Transverse colon (tissue), 4 donors: ENCODE results near the gene LMOD1. TPM values are rescaled to one million over a fixed set of nuclear protein-coding genes. Genes with fewer than 3 reads are reported as not detected.
A peak's percentile ranks its signal among the peaks of the same experiment; 100 is the strongest.

ENCODE experiments used
- DNase-seq: peaks from one replicate; pipeline ENCODE4 v3.0.0-alpha.2; 2019
- H3K27ac ChIP-seq, 4 donors: fragments of 200-600 bp; sonication (generic); 2 replicates each; pipeline ENCODE4 v1.5.1; 2016 to 2018; ENCODE audit warnings: inconsistent platforms in 4 of 4
- H3K27me3 ChIP-seq: fragments of 200-600 bp; sonication (generic); 2 replicates; pipeline ENCODE4 v1.5.1; 2017; ENCODE audit warnings: inconsistent platforms
- H3K36me3 ChIP-seq, 4 donors: fragments of 200-600 bp; sonication (generic); 2 replicates each; pipeline ENCODE4 v1.5.1; 2017 to 2019; ENCODE audit warnings: inconsistent platforms in 4 of 4
- H3K4me1 ChIP-seq, 4 donors: fragments of 200-600 bp; sonication (generic); 2 replicates each; pipeline ENCODE4 v1.5.1; 2017 to 2020; ENCODE audit warnings: inconsistent platforms in 4 of 4
- H3K4me3 ChIP-seq, 4 donors: fragments of 200-600 bp; sonication (generic); 1 replicate in 1 of 4; 2 replicates in 3 of 4; pipeline versions ENCODE4 v1.5.1 to v1.6.1; 2017 to 2019; ENCODE audit warnings: inconsistent platforms in 4 of 4
- H3K9me3 ChIP-seq, 2 donors: fragments of 200-600 bp; sonication (generic); 2 replicates each; pipeline ENCODE4 v1.5.1; 2017 to 2019; ENCODE audit warnings: inconsistent platforms in 2 of 2
- CTCF ChIP-seq, 5 experiments: fragments of 200-600 bp in 3 of 5; fragments of 450-650 bp in 2 of 5; sonication (generic) in 3 of 5; IDR thresholded peaks; 1 replicate in 2 of 5; 2 replicates in 3 of 5; pipeline ENCODE4 v1.5.1; 2016 to 2017; ENCODE audit warnings: antibody characterized with exemption in 5 of 5, inconsistent platforms in 3 of 5, mild to moderate bottlenecking in 2 of 5, moderate library complexity in 1 of 5
- EP300 ChIP-seq: sonication (generic); formaldehyde crosslinking; IDR thresholded peaks from one replicate; pipeline ENCODE4 v1.6.1; 2017; ENCODE audit warnings: antibody characterized with exemption, low read depth
- POLR2A ChIP-seq: fragments of 450-650 bp; IDR thresholded peaks from one replicate; pipeline ENCODE4 v1.6.1; 2016; ENCODE audit warnings: antibody characterized with exemption, mild to moderate bottlenecking, moderate library complexity
- POLR2AphosphoS5 ChIP-seq, 3 donors: sonication (generic); formaldehyde crosslinking; IDR thresholded peaks; one replicate each; pipeline ENCODE4 v1.6.1; 2016; ENCODE audit warnings: antibody characterized with exemption in 3 of 3
- WGBS, 2 donors: methylation state at CpG; one replicate each; pipeline ENCODE4 v1.1.5; 2018; ENCODE audit warnings: low coverage in 1 of 2; 5-methylcytosine and 5-hydroxymethylcytosine counted together
- in situ Hi-C, 4 donors: fragments of 200-750 bp; cut with MboI; loops; one replicate each; pipeline versions ENCODE4 v1.15.0 to v1.15.1; 2017; ENCODE audit warnings: low sequenced_read_pairs in 3 of 4, low pct_ligation_motif_present in 1 of 4, low pct_unique_long_range_greater_than_20kb in 1 of 4
- intact Hi-C: fragments of 100-400 bp; cut with DNase I; formaldehyde crosslinking; loops from one replicate; pipeline ENCODE4 v1.15.1; 2023; ENCODE audit warnings: low total_unique reads
- total RNA-seq, 4 donors: library from RNA; depleted of rRNA; stranded (reverse); fragments of >200 nt; gene quantifications; one replicate each; pipeline ENCODE4 v1.1.0, GENCODE V29; 2016

Gene LMOD1
- total RNA-seq, 4 donors from 2014 or later, result 73.2 to 166 (median 115) TPM

DNA sequence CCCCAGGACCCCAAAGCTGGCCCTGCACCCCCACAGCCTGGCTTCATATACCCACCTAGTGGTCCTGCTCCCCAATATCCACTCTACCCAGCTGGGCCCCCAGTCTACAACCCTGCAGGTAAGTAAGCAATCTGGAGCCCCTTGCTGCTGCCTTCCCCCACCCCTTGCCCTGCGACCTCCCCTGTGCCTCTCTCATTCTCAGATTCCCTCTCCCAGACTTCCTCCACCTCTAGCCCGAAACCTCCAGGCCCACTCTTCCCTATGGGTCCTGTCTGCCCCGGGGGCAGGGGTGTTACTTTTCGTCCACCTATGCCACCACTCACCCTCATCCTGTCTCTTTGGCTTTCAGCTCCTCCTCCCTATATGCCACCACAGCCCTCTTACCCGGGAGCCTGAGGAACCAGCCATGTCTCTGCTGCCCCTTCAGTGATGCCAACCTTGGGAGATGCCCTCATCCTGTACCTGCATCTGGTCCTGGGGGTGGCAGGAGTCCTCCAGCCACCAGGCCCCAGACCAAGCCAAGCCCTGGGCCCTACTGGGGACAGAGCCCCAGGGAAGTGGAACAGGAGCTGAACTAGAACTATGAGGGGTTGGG lies 54.8 kb downstream of the LMOD1 start:
- H3K27ac ChIP-seq, result peak overlapping the region in 1 of 4 donors; percentile 86
- H3K36me3 ChIP-seq, result no peaks in the 10 kb centered on the region
- 82% methylated on average over 5 of the region's 5 CpGs; no CpG with 5 or more reads in 1 of the 2 donors for WGBS, 2 donors

GRCh38 chr1:201890806-201891450 lies 55.4 kb downstream of the LMOD1 start:
- TF ChIP-seq POLR2AphosphoS5 (IDR thresholded peaks at IDR 0.05) (peak in 1 of 3 donors; percentile 56), EP300 (no peak)

More for the DNA sequence above, 54.8 kb downstream of the LMOD1 start:
- intact Hi-C loops (loop anchor here (5.0 kb wide), 1 partner anchor 81 kb away; no protein-coding TSS in a partner anchor), in situ Hi-C loops (loop anchor here in 3 of 4 donors (5.0 to 25.0 kb wide), 5 partner anchors 76 to 246 kb away; partner anchors contain the start of genes ARL8A (in 2 of the 3) and GPR37L1 (in 1 of the 3))
- no peak overlapping the region for H3K4me3 ChIP-seq
- peaks cover 25% of the 10 kb centered on the region for H3K27me3 ChIP-seq
- H3K9me3 ChIP-seq, result no peaks in the 10 kb centered on the region
- peaks cover 12 to 20% (median 18%) of the 10 kb centered on the region in 4 donors for H3K4me1 ChIP-seq
- DNase-seq, result no peak
- TF ChIP-seq POLR2AphosphoS5 (IDR thresholded peaks at IDR 0.05) (peak in 1 of 3 donors; percentile 35), CTCF (IDR thresholded peaks at IDR 0.05) (no peak)

DNA sequence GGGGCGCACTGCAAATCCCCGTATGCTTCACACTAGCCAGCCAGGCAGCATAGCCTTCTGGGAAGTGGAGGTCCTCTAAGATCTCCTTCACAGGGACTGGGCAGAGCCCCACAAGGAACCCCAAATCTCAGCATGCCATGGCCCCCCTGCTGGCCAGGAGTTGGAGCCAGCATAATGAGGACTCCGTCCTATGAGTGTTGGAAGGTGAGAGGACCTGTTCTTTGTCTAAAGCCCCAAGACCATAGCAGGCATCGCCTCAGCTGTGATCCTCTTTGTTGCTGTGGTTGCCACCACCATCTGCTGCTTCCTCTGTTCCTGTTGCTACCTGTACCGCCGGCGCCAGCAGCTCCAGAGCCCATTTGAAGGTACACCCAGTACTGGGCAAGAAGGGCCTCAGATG lies 56.1 kb downstream of the LMOD1 start:
- H3K27ac ChIP-seq, result peak overlapping the region in 2 of 4 donors; percentile 6 to 70
- H3K4me1 ChIP-seq, result peaks cover 12 to 19% (median 16%) of the 10 kb centered on the region in 4 donors
- TF ChIP-seq CTCF (IDR thresholded peaks at IDR 0.05), result no peak
- TF ChIP-seq EP300, result no peak
- no peak for TF ChIP-seq POLR2AphosphoS5 (IDR thresholded peaks at IDR 0.05)
- TF ChIP-seq POLR2A, result no peak
- in situ Hi-C loops (loop anchor here in 3 of 4 donors (5.0 to 25.0 kb wide), 5 partner anchors 77 to 247 kb away; partner anchors contain the start of genes ARL8A (in 2 of the 3) and GPR37L1 (in 1 of the 3)), intact Hi-C loops (loop anchor here (5.0 kb wide), 1 partner anchor 82 kb away; no protein-coding TSS in a partner anchor)
- no peaks in the 10 kb centered on the region for H3K9me3 ChIP-seq
- no peak overlapping the region for H3K4me3 ChIP-seq
- DNase-seq, result no peak
- no peaks in the 10 kb centered on the region for H3K36me3 ChIP-seq
- WGBS, 2 donors, result 87% methylated on average over 7 of the region's 7 CpGs; no CpG with 5 or more reads in 1 of the 2 donors
- peaks cover 25% of the 10 kb centered on the region for H3K27me3 ChIP-seq

More at GRCh38 chr1:201890806-201891450, 55.4 kb downstream of the LMOD1 start:
- Histone ChIP-seq H3K27me3 (peaks cover 25% of the 10 kb centered on the region), H3K9me3 (no peaks in the 10 kb centered on the region), H3K36me3 (no peaks in the 10 kb centered on the region), H3K27ac (peak overlapping the region in 1 of 4 donors; percentile 86), H3K4me1 (peaks cover 12 to 19% (median 16%) of the 10 kb centered on the region in 4 donors), H3K4me3 (no peak overlapping the region)
- intact Hi-C loops (loop anchor here (5.0 kb wide), 1 partner anchor 81 kb away; no protein-coding TSS in a partner anchor), in situ Hi-C loops (loop anchor here in 3 of 4 donors (5.0 to 25.0 kb wide), 5 partner anchors 76 to 246 kb away; partner anchors contain the start of genes ARL8A (in 2 of the 3) and GPR37L1 (in 1 of the 3))
- WGBS, 2 donors, result 56% methylated on average over 3 of the region's 3 CpGs; no CpG with 5 or more reads in 1 of the 2 donors
- no peak for DNase-seq

DNA sequence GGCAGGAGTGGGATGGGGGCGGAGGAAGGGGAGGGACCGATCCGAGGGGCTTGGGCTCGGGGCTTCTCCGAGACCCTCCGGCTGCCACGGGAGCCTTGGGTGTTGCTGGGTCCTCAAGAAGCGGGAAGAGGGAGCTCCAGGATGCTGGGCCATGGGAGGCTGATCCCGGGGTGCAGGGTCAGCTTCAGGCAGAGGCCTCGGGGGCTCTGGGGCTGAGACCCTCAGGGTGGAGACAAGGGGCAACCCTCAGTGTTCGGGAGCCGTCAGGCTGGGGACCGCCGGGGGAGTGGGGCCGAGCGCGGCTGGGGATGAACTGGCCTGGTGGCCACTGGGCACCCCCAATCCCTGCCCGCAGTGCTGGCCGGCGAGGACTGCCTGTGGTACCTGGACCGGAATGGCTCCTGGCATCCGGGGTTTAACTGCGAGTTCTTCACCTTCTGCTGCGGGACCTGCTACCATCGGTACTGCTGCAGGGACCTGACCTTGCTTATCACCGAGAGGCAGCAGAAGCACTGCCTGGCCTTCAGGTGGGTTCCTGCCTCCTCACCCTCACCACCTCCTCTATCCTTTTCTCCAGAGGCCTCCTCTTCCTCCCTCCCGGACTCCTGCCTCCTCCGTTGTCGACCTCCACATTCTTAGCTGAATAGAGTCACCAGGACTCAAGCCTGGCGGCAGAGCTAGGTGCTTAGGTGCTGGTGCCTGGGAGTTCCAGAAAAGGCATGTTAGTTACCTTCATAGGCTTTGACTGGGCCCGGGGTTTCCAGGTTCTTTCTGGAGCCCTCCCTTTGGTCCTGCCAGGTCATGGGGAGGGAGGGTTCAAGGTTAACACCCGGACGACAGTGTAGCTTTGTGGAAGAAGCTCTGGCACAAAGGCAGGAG lies 57.0 kb downstream of the LMOD1 start:
- intact Hi-C loops, result no loop called here
- H3K9me3 ChIP-seq, result no peaks in the 10 kb centered on the region
- peaks cover 12 to 19% (median 16%) of the 10 kb centered on the region in 4 donors for H3K4me1 ChIP-seq
- peak overlapping the region; percentile 52 to 60 (median 59) for H3K4me3 ChIP-seq
- DNase-seq, result no peak
- peak overlapping the region; percentile 51 to 73 (median 70) for H3K27ac ChIP-seq
- WGBS, 2 donors, result 21 to 47% methylated on average over 3 to 33 of the region's 33 CpGs
- in situ Hi-C loops, result loop anchor here in 2 of 4 donors (25.0 kb wide), 1 partner anchor 248 kb away; the partner anchor contains the start of gene ARL8A (in 2 of the 2)
- peaks cover 25% of the 10 kb centered on the region for H3K27me3 ChIP-seq
- peak in 1 of 3 donors; percentile 46 for TF ChIP-seq POLR2AphosphoS5 (IDR thresholded peaks at IDR 0.05)
- TF ChIP-seq EP300, result no peak
- H3K36me3 ChIP-seq, result no peaks in the 10 kb centered on the region
